Neuronal stem cell (in vitro differentiated cells): Measurements from ENCODE around the gene ZNHIT3. TPM values are rescaled to one million over a fixed set of nuclear protein-coding genes. Genes with fewer than 3 reads are reported as not detected.

ENCODE experiments used
- DNase-seq: peaks from one replicate; pipeline ENCODE4 v3.0.0-alpha.2; 2013; ENCODE audit warnings: low spot score
- H2AFZ ChIP-seq: one replicate; pipeline ENCODE4 v1.6.1; 2013; ENCODE audit warnings: mild to moderate bottlenecking, low read length, inconsistent platforms
- H2AK5ac ChIP-seq: 2 replicates; pipeline ENCODE4 v1.6.1; 2013; ENCODE audit warnings: low read depth, mild to moderate bottlenecking, inconsistent platforms, low read length, moderate library complexity, mixed read lengths
- H2BK120ac ChIP-seq: 2 replicates; pipeline ENCODE4 v1.6.1; 2013; ENCODE audit warnings: low read depth, mild to moderate bottlenecking, inconsistent platforms, low read length, moderate library complexity, mixed read lengths
- H2BK12ac ChIP-seq: one replicate; pipeline ENCODE4 v1.6.1; 2013; ENCODE audit warnings: low read length, inconsistent platforms
- H2BK15ac ChIP-seq: 2 replicates; pipeline ENCODE4 v1.6.1; 2013; ENCODE audit warnings: mild to moderate bottlenecking, low read length, inconsistent platforms, mixed read lengths
- H2BK5ac ChIP-seq: one replicate; pipeline ENCODE4 v1.6.1; 2013; ENCODE audit warnings: inconsistent platforms, mild to moderate bottlenecking, low read length, moderate library complexity
- H3K14ac ChIP-seq: one replicate; pipeline ENCODE4 v1.6.1; 2013; ENCODE audit warnings: low read length, inconsistent platforms
- H3K18ac ChIP-seq: 2 replicates; pipeline ENCODE4 v1.6.1; 2013; ENCODE audit warnings: low read length, inconsistent platforms
- H3K23ac ChIP-seq: 2 replicates; pipeline ENCODE4 v1.6.1; 2013; ENCODE audit warnings: low read depth, mild to moderate bottlenecking, mixed read lengths, low read length, inconsistent platforms; ENCODE audit not compliant: poor library complexity
- H3K27ac ChIP-seq: replicated peaks from 3 replicates; pipeline ENCODE4 v1.5.1; 2013; ENCODE audit warnings: low read length, inconsistent platforms
- H3K27me3 ChIP-seq, 3 experiments: 2 replicates each; pipeline ENCODE4 v1.6.1; 2013; ENCODE audit warnings: low read length in 3 of 3, mild to moderate bottlenecking in 2 of 3, inconsistent platforms in 1 of 3, low read depth in 1 of 3, mixed read lengths in 1 of 3, moderate library complexity in 1 of 3; ENCODE audit not compliant: control insufficient read depth in 3 of 3, insufficient read depth in 3 of 3
- H3K36me3 ChIP-seq, 2 donors: replicated peaks in 1 of 2; 2 replicates each; pipeline ENCODE4 v1.6.1; 2013; ENCODE audit warnings: low read length in 2 of 2; ENCODE audit not compliant: control insufficient read depth in 2 of 2, insufficient read depth in 2 of 2
- H3K4ac ChIP-seq: 2 replicates; pipeline ENCODE4 v1.6.1; 2013; ENCODE audit warnings: inconsistent platforms, mild to moderate bottlenecking, low read length, moderate library complexity
- H3K4me1 ChIP-seq, 2 donors: 1 replicate in 1 of 2; 2 replicates in 1 of 2; pipeline ENCODE4 v1.6.1; 2013; ENCODE audit warnings: low read length in 2 of 2, low read depth in 1 of 2; ENCODE audit not compliant: control insufficient read depth in 2 of 2, insufficient read depth in 1 of 2
- H3K4me2 ChIP-seq: one replicate; pipeline ENCODE4 v1.6.1; 2013; ENCODE audit warnings: mild to moderate bottlenecking, low read length, inconsistent platforms; ENCODE audit not compliant: insufficient read depth, poor library complexity, severe bottlenecking
- H3K4me3 ChIP-seq, 2 donors: 2 replicates each; pipeline ENCODE4 v1.5.1; 2013; ENCODE audit warnings: low read length in 2 of 2, mild to moderate bottlenecking in 2 of 2, inconsistent platforms in 1 of 2, moderate library complexity in 1 of 2
- H3K79me1 ChIP-seq: one replicate; pipeline ENCODE4 v1.6.1; 2013; ENCODE audit warnings: low read depth, mild to moderate bottlenecking, inconsistent platforms, low read length, moderate library complexity
- H3K9ac ChIP-seq: one replicate; pipeline ENCODE4 v1.6.1; 2013; ENCODE audit warnings: mild to moderate bottlenecking, low read depth, low read length, inconsistent platforms; ENCODE audit not compliant: poor library complexity
- H3K9me3 ChIP-seq, 2 donors: replicated peaks in 1 of 2; 2 replicates each; pipeline versions ENCODE3 to v1.6.1; 2013; ENCODE audit warnings: low read length in 2 of 2, mild to moderate bottlenecking in 2 of 2, inconsistent platforms in 1 of 2, low read depth in 1 of 2, mixed read lengths in 1 of 2, moderate library complexity in 1 of 2; ENCODE audit not compliant: control insufficient read depth in 2 of 2, insufficient read depth in 1 of 2
- H4K8ac ChIP-seq: one replicate; pipeline ENCODE4 v1.6.1; 2013; ENCODE audit warnings: low read depth, mild to moderate bottlenecking, inconsistent platforms, low read length, moderate library complexity
- H4K91ac ChIP-seq: one replicate; pipeline ENCODE4 v1.6.1; 2013; ENCODE audit warnings: low read length, low read depth, mild to moderate bottlenecking, inconsistent platforms; ENCODE audit not compliant: poor library complexity
- WGBS, 2 donors: extraction: QIAGEN DNeasy Blood & Tissue Kit; methylation state at CpG; one replicate each; pipeline ENCODE4 v1.1.7; 2013; ENCODE audit warnings: missing lambda C conversion rate in 2 of 2, mixed read lengths in 1 of 2; ENCODE audit not compliant: insufficient read length in 2 of 2, insufficient replicate concordance in 1 of 2; ENCODE audit errors: extremely low coverage in 2 of 2; 5-methylcytosine and 5-hydroxymethylcytosine counted together
- small RNA-seq: library from polyadenylated mRNA; stranded (forward); fragments of <200 nt; extraction: miRNeasy Mini kit (QIAGEN cat#:217004); gene quantifications from one replicate; pipeline ENCODE3, GENCODE V24; 2013; ENCODE audit not compliant: insufficient read depth

The ZNHIT3 gene

GRCh38 chr17:36544044-36544306, 57.5 kb downstream of the ZNHIT3 start:
- peak overlapping the region; percentile 62 for H3K23ac ChIP-seq
- peaks cover 6% of the 10 kb centered on the region for H3K79me1 ChIP-seq
- H2AFZ ChIP-seq: peak overlapping the region; percentile 99
- peak overlapping the region; percentile 84 for H3K4me2 ChIP-seq
- H3K4ac ChIP-seq: no peak overlapping the region
- H3K4me1 ChIP-seq: peaks cover 6% of the 10 kb centered on the region in 2 donors
- H3K4me3 ChIP-seq: peak overlapping the region; percentile 96 to 98
- H4K91ac ChIP-seq: no peak overlapping the region
- H3K9me3 ChIP-seq: no peaks in the 10 kb centered on the region
- H3K27ac ChIP-seq: peak overlapping the region; percentile 84
- no peak overlapping the region for H2BK12ac ChIP-seq
- H2AK5ac ChIP-seq: no peak overlapping the region
- H2BK15ac ChIP-seq: no peak overlapping the region
- H3K18ac ChIP-seq: peak overlapping the region; percentile 88
- H3K36me3 ChIP-seq: peaks cover 0 to 27% of the 10 kb centered on the region in 2 donors
- no peaks in the 10 kb centered on the region for H3K27me3 ChIP-seq
- H2BK5ac ChIP-seq: peak overlapping the region; percentile 4
- no CpG with 5 or more reads among the region's 10 CpGs for WGBS, 2 donors
- H2BK120ac ChIP-seq: no peak overlapping the region
- H3K14ac ChIP-seq: no peak overlapping the region
- peak; percentile 15 for DNase-seq
- H4K8ac ChIP-seq: no peak overlapping the region
- peak overlapping the region; percentile 94 for H3K9ac ChIP-seq

DNA sequence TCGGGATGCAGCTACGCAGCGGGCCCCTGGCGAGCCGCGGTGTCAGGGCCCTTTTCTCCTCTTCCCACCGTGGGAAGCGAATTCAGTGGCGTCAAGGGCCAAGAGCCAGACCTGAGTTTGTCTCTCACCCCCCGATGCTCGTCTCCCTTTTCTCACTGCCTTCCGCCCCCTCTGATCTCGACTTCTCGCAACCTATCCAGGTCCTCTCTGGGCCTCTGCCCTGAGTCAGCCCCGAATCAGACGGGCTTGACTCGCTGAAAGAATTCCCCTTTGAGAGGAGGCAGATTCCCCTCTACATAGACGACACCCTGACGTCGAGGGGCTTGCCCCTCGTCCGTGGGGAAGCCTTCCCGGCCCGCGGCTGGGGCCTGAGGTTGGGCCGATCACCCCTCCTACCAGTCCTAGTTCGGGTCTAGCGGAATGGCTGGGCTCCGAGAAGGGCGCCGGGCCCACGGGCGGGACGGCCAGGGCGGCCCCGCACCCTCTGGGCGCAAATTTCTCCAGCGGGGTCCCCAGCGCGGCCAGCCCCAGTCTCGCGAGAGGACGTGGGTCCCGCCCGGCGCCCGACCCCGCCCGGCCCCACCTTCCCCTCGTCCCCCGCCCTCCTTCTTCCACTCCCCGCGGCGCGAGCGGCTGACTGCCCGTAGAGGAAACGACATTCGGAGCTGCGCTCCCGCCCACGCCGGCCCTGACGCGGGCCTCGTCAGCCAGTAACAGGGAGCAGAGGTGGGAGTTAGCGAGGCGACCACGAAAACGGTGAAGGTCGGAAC, 58.0 kb downstream of the ZNHIT3 start, which contains the start of gene GGNBP2:
TSS of gene GGNBP2 (plus strand) at position 613 of the 770 bp plus-strand sequence. CDS start 806 bp downstream, outside the sequence.
- H2BK120ac ChIP-seq: no peak within 1 kb of the TSS
- peaks cover 0 to 25% of the 10 kb centered on the region in 2 donors for H3K36me3 ChIP-seq
- peak within 1 kb of the TSS; percentile 84 for H3K4me2 ChIP-seq
- H2BK15ac ChIP-seq: no peak within 1 kb of the TSS
- H4K91ac ChIP-seq: no peak within 1 kb of the TSS
- peak within 1 kb of the TSS; percentile 97 for H3K27ac ChIP-seq
- H3K9me3 ChIP-seq: no peaks in the 10 kb centered on the region
- peak within 1 kb of the TSS; percentile 4 for H2BK5ac ChIP-seq
- H3K4me3 ChIP-seq: peak within 1 kb of the TSS; percentile 96 to 98
- peak within 1 kb of the TSS; percentile 93 for H3K23ac ChIP-seq
- H3K79me1 ChIP-seq: peaks cover 6% of the 10 kb centered on the region
- H3K4ac ChIP-seq: no peak within 1 kb of the TSS
- no peak within 1 kb of the TSS for H4K8ac ChIP-seq
- H2AK5ac ChIP-seq: peak within 1 kb of the TSS; percentile 47
- peak within 1 kb of the TSS; percentile 99 for H3K18ac ChIP-seq
- no CpG with 5 or more reads among the region's 71 CpGs for WGBS, 2 donors
- no peaks in the 10 kb centered on the region for H3K27me3 ChIP-seq
- H3K4me1 ChIP-seq: peaks cover 6% of the 10 kb centered on the region in 2 donors
- peak within 1 kb of the TSS; percentile 98 for H3K9ac ChIP-seq
- peak within 1 kb of the TSS; percentile 99 for H2AFZ ChIP-seq
- no peak within 1 kb of the TSS for H2BK12ac ChIP-seq
- DNase-seq: peak; percentile 91
- peak within 1 kb of the TSS; percentile 31 for H3K14ac ChIP-seq

DNA sequence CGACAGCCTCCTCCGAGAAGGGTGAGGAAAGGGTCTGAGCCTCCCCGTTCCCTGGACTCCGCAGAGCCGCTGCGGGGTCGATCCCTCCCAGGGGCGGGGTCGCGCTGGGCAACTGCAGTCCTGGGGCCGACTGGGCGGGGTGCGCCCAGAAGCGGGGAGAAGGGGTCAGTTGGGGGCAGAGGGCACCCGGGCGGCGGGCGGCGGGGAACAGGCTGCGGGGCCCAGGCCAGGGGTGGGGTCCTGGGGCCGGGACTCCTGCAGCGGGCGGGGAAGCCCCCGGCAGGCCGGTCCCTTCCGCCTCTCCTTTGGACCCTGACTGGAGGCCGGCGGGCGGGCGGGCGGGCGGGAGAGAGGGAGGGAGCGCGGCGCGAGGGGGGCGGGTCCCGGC, 58.6 kb downstream of the ZNHIT3 start:
- no peak overlapping the region for H2AK5ac ChIP-seq
- H4K8ac ChIP-seq: no peak overlapping the region
- no peak overlapping the region for H4K91ac ChIP-seq
- WGBS, 2 donors: no CpG with 5 or more reads among the region's 38 CpGs
- H3K9me3 ChIP-seq: no peaks in the 10 kb centered on the region
- peaks cover 6% of the 10 kb centered on the region for H3K79me1 ChIP-seq
- peak overlapping the region; percentile 4 for H2BK5ac ChIP-seq
- no peak overlapping the region for H2BK15ac ChIP-seq
- peaks cover 0 to 27% of the 10 kb centered on the region in 2 donors for H3K36me3 ChIP-seq
- H3K14ac ChIP-seq: peak overlapping the region; percentile 1
- H3K4me3 ChIP-seq: peak overlapping the region; percentile 96 to 98
- H3K18ac ChIP-seq: peak overlapping the region; percentile 66
- no peak overlapping the region for H3K4ac ChIP-seq
- H3K4me2 ChIP-seq: peak overlapping the region; percentile 31
- no peak for DNase-seq
- no peaks in the 10 kb centered on the region for H3K27me3 ChIP-seq
- peak overlapping the region; percentile 94 for H3K27ac ChIP-seq
- no peak overlapping the region for H2BK12ac ChIP-seq
- H2AFZ ChIP-seq: peak overlapping the region; percentile 99
- H2BK120ac ChIP-seq: no peak overlapping the region
- H3K9ac ChIP-seq: peak overlapping the region; percentile 80
- H3K4me1 ChIP-seq: peaks cover 6% of the 10 kb centered on the region in 2 donors
- H3K23ac ChIP-seq: peak overlapping the region; percentile 49

Small RNA genes within 50 kb of the gene (small RNA-seq; reads per million reads assigned to genes)
- gene RNA5SP439: not detected
